ENCODE results near the gene TRIM51G.
"Not testable (repeated sequence)": the region's sequence is repeated elsewhere in the genome, so short reads cannot be mapped to it uniquely, and the experiment has no call there.

TRIM51G gene, protein sequence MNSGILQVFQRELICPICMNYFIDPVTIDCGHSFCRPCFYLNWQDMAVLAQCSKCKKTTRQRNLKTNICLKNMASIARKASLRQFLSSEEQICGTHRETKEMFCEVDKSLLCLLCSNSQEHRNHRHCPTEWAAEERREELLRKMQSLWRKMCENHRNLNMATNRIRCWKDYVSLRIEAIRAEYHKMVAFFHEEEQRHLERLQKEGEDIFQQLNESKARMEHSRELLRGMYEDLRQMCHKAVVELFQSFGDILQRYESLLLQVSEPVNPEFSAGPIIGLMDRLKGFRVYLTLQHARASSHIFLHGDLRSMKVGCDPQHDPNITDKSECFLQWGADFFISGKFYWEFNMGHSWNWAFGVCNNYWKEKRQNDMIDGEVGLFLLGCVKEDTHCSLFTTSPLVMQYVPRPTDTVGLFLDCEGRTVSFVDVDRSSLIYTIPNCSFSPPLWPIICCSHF

DNA sequence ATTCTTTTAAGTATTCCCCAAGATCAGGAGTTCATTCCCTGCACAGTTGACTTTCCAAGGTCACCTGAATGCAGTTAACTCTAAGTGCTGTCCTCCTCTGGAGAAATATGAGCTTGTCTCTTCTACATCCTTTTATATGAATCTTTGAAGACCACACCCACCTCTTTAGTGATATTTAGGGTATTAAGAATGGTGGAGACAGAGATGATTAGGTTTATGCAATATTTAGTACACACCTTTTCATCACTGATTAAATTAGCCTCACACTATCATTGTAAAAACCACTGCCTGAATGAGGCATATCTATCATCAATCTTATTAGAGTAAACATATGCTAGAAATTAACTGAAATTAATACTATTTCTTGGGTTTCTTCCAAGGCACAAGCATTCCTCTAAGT, at the start of gene TRIM51G:
Gene TRIM51G (minus strand): TSS at position 101 of the 400 bp plus-strand sequence. CDS start 2,190 bp downstream, outside the sequence.
- CTCF ChIA-PET; POLR2A ChIA-PET; DNase-seq (ENCODE audit: extremely low spot score): not testable (repeated sequence)

GRCh38 chr11:49028523-49028922, 44.8 kb upstream of the TRIM51G start, which contains the start of gene TRIM49B:
Gene TRIM49B, plus strand, starts transcription at chr11:49028823. Its CDS starts 2,777 bp downstream, at chr11:49031600.
- POLR2A ChIA-PET; DNase-seq (ENCODE audit: extremely low spot score); CTCF ChIA-PET: not testable (repeated sequence)

DNA sequence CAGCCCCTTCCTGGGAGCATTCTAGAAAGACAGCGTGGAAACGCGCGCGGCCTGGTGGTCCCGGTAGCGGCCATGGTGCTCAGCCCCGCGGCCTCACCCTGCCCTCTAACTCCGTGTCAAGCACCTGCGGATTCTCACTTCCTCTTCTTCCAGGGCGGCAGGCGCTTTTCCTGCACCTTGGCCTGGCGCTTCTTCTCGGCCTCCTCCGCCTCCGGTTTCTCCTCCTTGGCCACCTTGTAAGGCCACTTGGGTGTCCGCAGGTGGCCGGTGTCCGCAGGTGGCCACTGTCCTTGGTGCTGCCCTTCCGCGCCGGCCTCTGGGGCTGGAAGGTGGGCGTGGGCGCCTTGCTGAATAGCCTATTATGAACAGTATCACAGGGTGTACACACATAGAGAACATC, 15.1 kb downstream of the TRIM51G start:
- CTCF ChIA-PET: not testable (repeated sequence)

DNA sequence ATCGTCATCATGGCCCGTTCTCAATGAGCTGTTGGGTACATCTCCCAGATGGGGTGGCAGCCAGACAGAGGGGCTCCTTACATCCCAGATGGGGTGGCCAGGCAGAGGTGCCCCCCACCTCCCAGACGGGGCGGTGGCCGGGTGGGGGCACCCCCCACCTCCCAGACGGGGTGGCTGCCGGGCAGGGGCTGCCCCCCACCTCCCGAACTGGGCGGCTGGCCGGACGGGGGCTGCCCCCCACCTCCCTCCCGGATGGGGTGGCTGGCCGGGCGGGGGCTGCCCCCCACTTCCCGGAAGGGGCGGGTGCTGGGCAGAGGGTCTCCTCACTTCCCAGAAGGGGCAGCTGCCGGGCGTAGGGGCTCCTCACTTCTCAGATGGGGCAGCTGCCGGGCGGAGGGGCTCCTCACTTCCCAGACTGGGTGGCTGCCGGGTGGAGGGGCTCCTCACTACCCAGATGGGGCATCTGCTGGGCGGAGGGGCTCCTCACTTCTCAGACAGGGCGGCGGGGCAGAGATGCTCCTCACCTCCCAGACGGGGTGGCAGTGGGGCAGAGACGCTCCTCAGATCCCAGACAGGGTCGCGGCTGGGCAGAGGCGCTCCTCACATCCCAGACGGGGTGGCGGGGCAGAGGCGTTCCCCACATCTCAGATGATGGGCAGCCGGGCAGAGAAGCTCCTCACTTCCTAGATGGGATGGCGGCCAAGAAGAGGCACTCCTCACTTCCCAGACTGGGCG, 28.2 kb downstream of the TRIM51G start:
- POLR2A ChIA-PET, CTCF ChIA-PET: not testable (repeated sequence)

More for the DNA sequence above, 15.1 kb downstream of the TRIM51G start:
- POLR2A ChIA-PET; DNase-seq (ENCODE audit: extremely low spot score): not testable (repeated sequence)

GRCh38 chr11:48945796-48946195, 37.9 kb downstream of the TRIM51G start:
- POLR2A ChIA-PET; CTCF ChIA-PET; DNase-seq (ENCODE audit: extremely low spot score): not testable (repeated sequence)

More for the DNA sequence above, 28.2 kb downstream of the TRIM51G start:
- not testable (repeated sequence) for DNase-seq (ENCODE audit: extremely low spot score)

All from GM10248 (cell line).